Measurements from ENCODE around the gene OTUD4.

DNA sequence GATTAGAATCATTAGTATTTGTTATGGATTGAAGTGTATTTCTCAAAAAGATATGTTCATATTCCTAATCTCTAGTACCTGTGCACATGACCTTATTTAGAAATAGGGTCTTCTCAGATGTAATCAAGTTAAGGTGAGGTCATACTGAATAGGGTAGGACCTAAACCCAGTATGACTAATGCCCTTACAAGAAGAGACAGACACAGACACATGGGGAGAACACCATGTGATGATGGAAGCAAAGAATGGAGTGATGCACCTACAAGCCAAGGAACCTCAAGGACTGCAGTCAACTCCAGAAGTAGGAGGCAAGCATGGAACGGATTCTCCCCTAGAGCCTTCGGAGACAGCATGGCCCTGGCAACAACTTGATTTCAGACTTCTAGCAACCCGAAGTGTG is 31.4 kb downstream of the OTUD4 start:
- TF ChIP-seq, protein P1, sequence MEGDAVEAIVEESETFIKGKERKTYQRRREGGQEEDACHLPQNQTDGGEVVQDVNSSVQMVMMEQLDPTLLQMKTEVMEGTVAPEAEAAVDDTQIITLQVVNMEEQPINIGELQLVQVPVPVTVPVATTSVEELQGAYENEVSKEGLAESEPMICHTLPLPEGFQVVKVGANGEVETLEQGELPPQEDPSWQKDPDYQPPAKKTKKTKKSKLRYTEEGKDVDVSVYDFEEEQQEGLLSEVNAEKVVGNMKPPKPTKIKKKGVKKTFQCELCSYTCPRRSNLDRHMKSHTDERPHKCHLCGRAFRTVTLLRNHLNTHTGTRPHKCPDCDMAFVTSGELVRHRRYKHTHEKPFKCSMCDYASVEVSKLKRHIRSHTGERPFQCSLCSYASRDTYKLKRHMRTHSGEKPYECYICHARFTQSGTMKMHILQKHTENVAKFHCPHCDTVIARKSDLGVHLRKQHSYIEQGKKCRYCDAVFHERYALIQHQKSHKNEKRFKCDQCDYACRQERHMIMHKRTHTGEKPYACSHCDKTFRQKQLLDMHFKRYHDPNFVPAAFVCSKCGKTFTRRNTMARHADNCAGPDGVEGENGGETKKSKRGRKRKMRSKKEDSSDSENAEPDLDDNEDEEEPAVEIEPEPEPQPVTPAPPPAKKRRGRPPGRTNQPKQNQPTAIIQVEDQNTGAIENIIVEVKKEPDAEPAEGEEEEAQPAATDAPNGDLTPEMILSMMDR (IDR thresholded peaks at IDR 0.05) = no peak
- TF ChIP-seq EP300 (IDR thresholded peaks at IDR 0.05) = no peak
- no peak for TF ChIP-seq POLR2A (IDR thresholded peaks at IDR 0.05)
- no peak for TF ChIP-seq POLR2AphosphoS5 (IDR thresholded peaks at IDR 0.05)
